ENCODE data around the gene TNKS1BP1.

The TNKS1BP1 gene

DNA sequence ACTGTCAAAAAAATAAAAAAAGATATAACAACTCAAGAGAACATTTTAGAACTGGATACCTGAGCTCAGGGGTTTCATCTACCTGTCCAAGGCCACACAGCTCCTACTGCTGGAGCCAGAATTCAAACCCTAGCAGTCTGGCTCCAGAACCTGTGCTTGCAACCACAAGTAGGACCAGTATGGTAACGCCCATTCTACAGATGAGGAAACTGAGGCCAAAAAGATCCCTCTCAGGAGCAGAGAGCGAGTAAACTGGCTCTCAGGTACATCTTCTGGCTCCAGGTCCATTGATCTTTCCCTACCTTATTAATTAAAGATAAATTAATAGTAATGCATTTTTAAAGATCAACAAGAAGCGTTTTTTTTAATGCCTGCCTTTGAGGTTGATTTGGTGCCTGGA lies 32.6 kb upstream of the TNKS1BP1 start:
- Histone ChIP-seq H3K9me3 (ENCODE audit: low read length) (no peaks in the 10 kb centered on the region), H2AFZ (ENCODE audit: low read length) (no peak overlapping the region), H3K4me3 (ENCODE audit: low read depth, low read length, poor library complexity, severe bottlenecking) (no peak overlapping the region), H4K20me1 (ENCODE audit: insufficient read depth, low read length) (no peaks in the 10 kb centered on the region), H3K9ac (ENCODE audit: low read length) (no peak overlapping the region), H3K4me2 (ENCODE audit: low read length) (no peak overlapping the region), H3K9me2 (ENCODE audit: low read depth, low read length) (no peaks in the 10 kb centered on the region), H3K36me3 (ENCODE audit: insufficient read depth, low read length) (no peaks in the 10 kb centered on the region), H3K27me3 (ENCODE audit: insufficient read depth, low read length) (no peaks in the 10 kb centered on the region), H3K79me2 (ENCODE audit: insufficient read depth, low read length) (no peaks in the 10 kb centered on the region), H3K27ac (ENCODE audit: low read depth, low read length, poor library complexity, severe bottlenecking) (no peak overlapping the region), H3F3A (ENCODE audit: insufficient read depth, low read length) (no peaks in the 10 kb centered on the region), H3K4me1 (ENCODE audit: insufficient read depth, low read length, severe bottlenecking) (no peaks in the 10 kb centered on the region)
- no peak for TF ChIP-seq EZH2 (IDR thresholded peaks at IDR 0.05; ENCODE audit: borderline replicate concordance, low read length)
- TF ChIP-seq CTCF (IDR thresholded peaks at IDR 0.05; ENCODE audit: low read length), result no peak

DNA sequence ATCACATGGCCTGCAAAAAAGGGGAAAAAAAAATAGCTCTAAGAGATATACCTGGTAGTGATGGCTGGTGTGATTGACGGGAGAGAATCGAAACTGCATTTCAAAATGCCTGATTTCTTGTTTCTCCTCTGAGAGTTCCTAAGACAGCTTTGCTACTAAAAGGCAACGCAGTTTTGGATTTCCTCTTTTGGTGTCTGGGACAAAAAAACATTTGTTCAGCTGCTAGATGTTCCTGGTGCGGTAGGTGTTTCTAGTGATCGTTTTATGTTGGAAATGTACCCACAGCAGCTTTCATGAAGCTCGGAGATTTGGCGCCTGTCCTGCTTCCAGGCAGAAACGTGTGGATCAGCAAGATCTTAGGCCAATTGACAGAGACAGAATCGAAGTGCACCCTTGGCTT lies 31.5 kb upstream of the TNKS1BP1 start:
- no peak overlapping the region for H3K27ac ChIP-seq (ENCODE audit: low read depth, low read length, poor library complexity, severe bottlenecking)
- H3K4me3 ChIP-seq (ENCODE audit: low read depth, low read length, poor library complexity, severe bottlenecking), result no peak overlapping the region
- no peak overlapping the region for H2AFZ ChIP-seq (ENCODE audit: low read length)
- H3K27me3 ChIP-seq (ENCODE audit: insufficient read depth, low read length), result no peaks in the 10 kb centered on the region; the same call in 1 of the 2 replicates
- no peak for TF ChIP-seq CTCF (IDR thresholded peaks at IDR 0.05; ENCODE audit: low read length)
- H3K4me1 ChIP-seq (ENCODE audit: insufficient read depth, low read length, severe bottlenecking), result no peaks in the 10 kb centered on the region
- H4K20me1 ChIP-seq (ENCODE audit: insufficient read depth, low read length), result no peaks in the 10 kb centered on the region
- H3K79me2 ChIP-seq (ENCODE audit: insufficient read depth, low read length), result no peaks in the 10 kb centered on the region
- no peaks in the 10 kb centered on the region for H3K36me3 ChIP-seq (ENCODE audit: insufficient read depth, low read length)
- H3K9me3 ChIP-seq (ENCODE audit: low read length), result peaks cover 3% of the 10 kb centered on the region; the same call in 1 of the 2 replicates
- H3K9me2 ChIP-seq (ENCODE audit: low read depth, low read length), result no peaks in the 10 kb centered on the region
- H3F3A ChIP-seq (ENCODE audit: insufficient read depth, low read length), result no peaks in the 10 kb centered on the region
- no peak overlapping the region for H3K9ac ChIP-seq (ENCODE audit: low read length)
- no peak overlapping the region for H3K4me2 ChIP-seq (ENCODE audit: low read length)

DNA sequence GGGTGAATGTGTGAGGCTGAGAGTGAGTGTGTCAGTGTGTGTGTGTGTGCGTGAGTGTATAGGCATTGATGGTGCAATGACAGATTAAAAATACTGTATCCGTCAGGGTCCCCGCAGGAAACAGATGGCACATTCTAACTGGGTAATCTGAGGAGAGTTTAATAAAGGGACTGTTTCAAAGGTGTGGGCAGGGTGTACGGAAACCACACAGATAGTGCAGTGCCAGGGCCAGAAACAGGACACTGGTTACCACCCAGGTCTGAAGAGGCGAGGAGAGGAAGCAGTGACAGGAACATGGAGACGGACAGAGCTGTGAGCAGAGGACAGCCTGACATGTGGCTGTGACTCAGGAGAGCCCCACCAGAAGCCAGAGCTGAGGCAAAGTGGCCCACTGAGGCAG lies 29.9 kb upstream of the TNKS1BP1 start:
- Histone ChIP-seq H3K4me1 (ENCODE audit: insufficient read depth, low read length, severe bottlenecking) (no peaks in the 10 kb centered on the region), H3K4me3 (ENCODE audit: low read depth, low read length, poor library complexity, severe bottlenecking) (no peak overlapping the region), H2AFZ (ENCODE audit: low read length) (no peak overlapping the region), H3K36me3 (ENCODE audit: insufficient read depth, low read length) (no peaks in the 10 kb centered on the region), H3K4me2 (ENCODE audit: low read length) (no peak overlapping the region), H3K9me3 (ENCODE audit: low read length) (peaks cover 5% of the 10 kb centered on the region; the same call in 1 of the 2 replicates), H3K9me2 (ENCODE audit: low read depth, low read length) (no peaks in the 10 kb centered on the region), H3K79me2 (ENCODE audit: insufficient read depth, low read length) (no peaks in the 10 kb centered on the region), H3K27ac (ENCODE audit: low read depth, low read length, poor library complexity, severe bottlenecking) (no peak overlapping the region), H3F3A (ENCODE audit: insufficient read depth, low read length) (no peaks in the 10 kb centered on the region), H4K20me1 (ENCODE audit: insufficient read depth, low read length) (no peaks in the 10 kb centered on the region), H3K27me3 (ENCODE audit: insufficient read depth, low read length) (no peaks in the 10 kb centered on the region; the same call in 1 of the 2 replicates), H3K9ac (ENCODE audit: low read length) (no peak overlapping the region)
- no peak for TF ChIP-seq CTCF (IDR thresholded peaks at IDR 0.05; ENCODE audit: low read length)
- TF ChIP-seq EZH2 (IDR thresholded peaks at IDR 0.05; ENCODE audit: borderline replicate concordance, low read length), result no peak

All from OCI-LY1 (cell line).